Ishikawa (cell line): ENCODE results near the gene PARVB.

ENCODE experiments used
- CEBPB ChIP-seq: IDR thresholded peaks from 2 replicates; pipeline ENCODE4 v1.6.1; 2012
- CREB1 ChIP-seq: IDR thresholded peaks from 2 replicates; pipeline ENCODE4 v1.6.1; 2012; ENCODE audit warnings: low read depth
- EGR1 ChIP-seq: IDR thresholded peaks from 2 replicates; pipeline ENCODE4 v1.6.1; 2012
- EP300 ChIP-seq: IDR thresholded peaks from 2 replicates; pipeline ENCODE4 v1.6.1; 2012; ENCODE audit warnings: borderline replicate concordance
- FOXM1 ChIP-seq: IDR thresholded peaks from 2 replicates; pipeline ENCODE4 v1.6.1; 2012; ENCODE audit warnings: low read depth, borderline replicate concordance
- MAX ChIP-seq: IDR thresholded peaks from 2 replicates; pipeline ENCODE4 v1.6.1; 2012
- NFIC ChIP-seq: IDR thresholded peaks from 2 replicates; pipeline ENCODE4 v1.6.1; 2012
- RAD21 ChIP-seq: IDR thresholded peaks from 2 replicates; pipeline ENCODE4 v1.6.1; 2012; ENCODE audit warnings: low read depth
- REST ChIP-seq: IDR thresholded peaks from 2 replicates; pipeline ENCODE4 v1.6.1; 2012; ENCODE audit warnings: low read depth, mild to moderate bottlenecking
- TAF1 ChIP-seq: IDR thresholded peaks from 2 replicates; pipeline ENCODE4 v1.6.1; 2012; ENCODE audit warnings: low read depth, mild to moderate bottlenecking
- TCF12 ChIP-seq: IDR thresholded peaks from 2 replicates; pipeline ENCODE4 v1.6.1; 2012; ENCODE audit warnings: low read depth
- TEAD4 ChIP-seq: IDR thresholded peaks from 2 replicates; pipeline ENCODE4 v1.6.1; 2012
- YY1 ChIP-seq: IDR thresholded peaks from 2 replicates; pipeline ENCODE4 v1.6.1; 2012; ENCODE audit warnings: low read depth
- ZBTB7A ChIP-seq: IDR thresholded peaks from 2 replicates; pipeline ENCODE4 v1.6.1; 2012; ENCODE audit warnings: low read depth
- TF ChIP-seq, protein P1 (sequence below): IDR thresholded peaks from 2 replicates; pipeline ENCODE4 v1.6.1; 2012

PARVB gene

DNA sequence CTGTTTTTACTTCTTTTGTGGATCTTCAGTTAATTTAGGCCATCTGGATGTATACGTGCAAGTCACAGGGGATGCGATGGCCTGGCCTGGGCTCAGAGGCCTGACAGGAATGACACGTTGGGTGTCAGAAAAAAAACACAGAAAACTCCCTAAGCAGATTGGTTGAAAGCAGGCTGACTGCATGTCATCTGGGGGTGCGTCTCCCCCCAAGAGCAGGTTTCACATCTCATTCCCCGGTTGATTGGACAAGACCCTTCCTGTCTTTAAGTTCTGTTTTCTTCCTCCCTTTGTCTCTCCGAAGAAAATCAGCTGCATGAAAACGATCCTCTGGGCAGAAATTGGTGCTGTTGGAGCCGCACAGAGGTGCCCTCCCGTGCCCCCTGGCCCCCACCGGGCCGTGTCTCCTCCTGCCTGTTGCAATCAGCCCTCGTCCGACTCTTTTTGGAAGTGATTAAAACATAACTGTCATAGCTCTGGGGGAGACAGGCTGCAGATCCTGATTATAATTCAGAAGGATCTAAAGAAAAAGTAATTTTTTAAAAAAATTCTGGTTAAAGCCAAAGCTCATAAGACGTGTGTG lies 84.8 kb downstream of the PARVB start:
- no peak for TF ChIP-seq CREB1
- no peak for TF ChIP-seq FOXM1
- TF ChIP-seq TEAD4, result no peak
- TF ChIP-seq EGR1, result no peak
- no peak for TF ChIP-seq CEBPB
- TF ChIP-seq TCF12, result no peak
- no peak for TF ChIP-seq TAF1
- no peak for TF ChIP-seq EP300
- no peak for TF ChIP-seq RAD21
- TF ChIP-seq YY1, result no peak
- no peak for TF ChIP-seq MAX
- TF ChIP-seq ZBTB7A, result no peak

DNA sequence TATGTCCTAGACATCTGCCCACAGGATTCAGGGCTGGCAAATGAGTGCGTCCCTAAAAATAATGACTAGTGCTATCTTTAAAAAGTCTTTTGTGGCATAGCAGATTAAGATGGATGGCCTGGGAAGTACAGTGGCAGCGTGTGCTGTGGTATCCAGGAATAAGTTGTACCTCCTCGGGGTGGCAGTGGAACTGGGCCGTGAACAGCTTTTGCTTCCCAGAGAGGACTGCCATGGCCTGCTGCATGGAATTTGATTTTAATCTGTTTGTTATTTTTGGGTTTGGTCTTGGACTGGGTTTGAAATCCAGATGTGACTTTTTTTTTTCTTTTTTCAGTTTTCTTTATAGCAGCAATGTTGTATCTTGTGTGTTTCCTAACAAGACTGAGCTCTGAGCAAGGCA lies 85.3 kb downstream of the PARVB start:
- TF ChIP-seq CEBPB (no peak), CREB1 (no peak), NFIC (no peak), FOXM1 (no peak), ZBTB7A (no peak), TCF12 (no peak), REST (no peak), TAF1 (no peak), TEAD4 (no peak), YY1 (no peak), RAD21 (no peak), MAX (no peak), EP300 (no peak), EGR1 (no peak)
- TF ChIP-seq, protein P1, sequence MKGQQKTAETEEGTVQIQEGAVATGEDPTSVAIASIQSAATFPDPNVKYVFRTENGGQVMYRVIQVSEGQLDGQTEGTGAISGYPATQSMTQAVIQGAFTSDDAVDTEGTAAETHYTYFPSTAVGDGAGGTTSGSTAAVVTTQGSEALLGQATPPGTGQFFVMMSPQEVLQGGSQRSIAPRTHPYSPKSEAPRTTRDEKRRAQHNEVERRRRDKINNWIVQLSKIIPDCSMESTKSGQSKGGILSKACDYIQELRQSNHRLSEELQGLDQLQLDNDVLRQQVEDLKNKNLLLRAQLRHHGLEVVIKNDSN, result no peak

DNA sequence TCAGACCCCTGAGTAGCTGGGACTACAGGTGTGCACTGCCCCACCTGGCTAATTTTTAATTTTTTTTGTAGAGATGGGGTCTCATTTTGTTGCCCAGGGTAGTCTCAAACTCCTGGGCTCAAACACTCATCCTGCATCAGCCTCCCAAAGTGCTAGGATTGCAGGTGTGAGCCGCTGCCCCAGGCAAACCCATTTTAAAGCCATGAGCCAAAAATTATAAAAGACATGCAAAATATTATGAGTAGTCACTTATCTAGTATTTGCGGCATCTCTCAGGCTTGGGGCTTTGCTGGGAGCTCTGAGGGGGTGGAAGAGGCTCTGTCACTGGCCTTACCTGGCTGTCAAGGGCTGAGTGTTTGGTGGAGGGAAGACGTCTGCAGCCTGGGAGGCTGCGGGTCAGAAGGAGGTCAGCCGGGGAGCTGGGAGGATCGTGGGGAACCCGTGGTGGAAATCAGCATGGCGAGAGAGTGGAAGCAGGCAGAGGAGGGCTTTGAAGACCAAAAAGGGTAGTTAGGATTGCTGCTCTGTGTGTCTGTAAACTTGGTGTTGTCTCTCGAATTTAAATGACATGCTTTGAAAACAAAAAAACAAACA lies 87.6 kb downstream of the PARVB start:
- no peak for TF ChIP-seq CREB1
- no peak for TF ChIP-seq EP300
- TF ChIP-seq FOXM1, result no peak
- TF ChIP-seq, protein P1, result no peak
- no peak for TF ChIP-seq CEBPB
- no peak for TF ChIP-seq YY1

DNA sequence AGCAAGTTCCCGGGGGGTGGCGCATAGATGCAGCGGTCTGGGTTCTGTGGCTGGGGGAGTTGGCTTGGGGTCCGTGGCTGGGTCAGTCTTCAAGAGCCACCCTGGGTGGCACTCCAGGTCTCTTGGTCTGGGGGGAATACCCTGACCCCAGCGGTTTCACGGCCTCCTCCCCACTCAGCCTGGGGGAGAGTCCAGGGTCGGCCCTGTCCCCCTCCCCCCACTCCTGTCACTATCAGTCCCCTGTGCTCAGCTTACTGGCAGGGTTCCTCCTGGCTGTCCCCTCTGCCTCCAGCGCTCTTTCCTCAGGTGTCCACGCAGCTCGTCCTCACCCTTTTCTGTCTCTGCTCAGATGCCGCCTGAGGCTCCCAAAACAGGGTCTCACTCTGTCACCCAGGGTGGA lies 88.1 kb downstream of the PARVB start:
- no peak for TF ChIP-seq FOXM1
- TF ChIP-seq REST, result no peak
- no peak for TF ChIP-seq YY1
- no peak for TF ChIP-seq CREB1
- TF ChIP-seq RAD21, result no peak
- no peak for TF ChIP-seq TEAD4
- TF ChIP-seq ZBTB7A, result no peak
- TF ChIP-seq EGR1, result no peak
- TF ChIP-seq, protein P1, result no peak
- no peak for TF ChIP-seq NFIC
- no peak for TF ChIP-seq CEBPB

DNA sequence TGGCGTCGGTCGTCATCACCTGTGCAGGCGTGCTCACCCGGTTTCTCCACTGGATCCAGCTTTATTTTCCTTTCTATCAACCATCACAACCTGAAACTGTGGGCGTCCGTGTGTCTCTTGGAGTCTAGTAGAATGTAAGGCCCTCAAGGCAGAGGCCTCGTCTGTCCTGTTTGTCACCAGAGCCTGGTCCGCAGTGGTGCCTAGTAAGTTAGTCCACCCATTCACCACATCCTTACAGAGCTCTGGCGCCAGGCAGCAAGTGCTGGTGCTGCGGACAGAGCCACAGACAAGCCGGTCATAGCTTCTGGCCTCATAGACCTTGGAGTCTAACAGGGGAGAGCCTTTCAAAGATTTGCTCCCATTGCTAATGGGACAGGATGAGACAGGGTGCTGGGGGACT lies 92.2 kb downstream of the PARVB start:
- TF ChIP-seq YY1 (no peak), CEBPB (no peak)
